HepG2 (cell line): ENCODE results near the gene FAT2. TPM values are rescaled to one million over a fixed set of nuclear protein-coding genes. Genes with fewer than 3 reads are reported as not detected.

Experiments used
- ATAC-seq: fragments of 200-7000 bp; cut with Tn5 transposase; 3 replicates; pipeline ENCODE4 v1.9.1; 2020; ENCODE audit warnings: mild to moderate bottlenecking, moderate library complexity
- BruUV-seq: library from RNA; stranded (reverse); fragments of 400-500 nt; replicated peaks from 2 replicates; lab custom pipeline; 2021; lab: Mats Ljungman, UMichigan
- CTCF ChIA-PET: fragments of 300-600 bp; formaldehyde crosslinking; extraction: SDS; loops from one replicate; lab custom pipeline; 2021; ENCODE audit warnings: low total read pairs, inconsistent platforms, low intra/inter-chr PET ratio; lab: Yijun Ruan, JAX
- POLR2A ChIA-PET: fragments of 350-600 bp; sonication (Branson Sonifier 250); formaldehyde crosslinking; loops from one replicate; lab custom pipeline; 2020; ENCODE audit warnings: antibody characterized with exemption, inconsistent platforms; lab: Yijun Ruan, JAX
- DNase-seq: peaks from one replicate; pipeline ENCODE4 v3.0.0-alpha.2; 2015; ENCODE audit warnings: low spot score
- FAIRE-seq: peaks from 3 replicates; lab custom pipeline; 2011; peaks lifted over from hg19 to GRCh38; lab: Jason Lieb, UNC
- H2AFZ ChIP-seq: one replicate; pipeline ENCODE4 v1.6.1; 2011; ENCODE audit warnings: low read length, inconsistent platforms
- H3K27ac ChIP-seq: fragments of 300-600 bp; 3 replicates; pipeline ENCODE4 v1.8.0; 2011; ENCODE audit warnings: mixed run types, mild to moderate bottlenecking, mixed read lengths, low read length, inconsistent platforms; ENCODE audit not compliant: insufficient read depth; ENCODE audit errors: extremely low read length
- H3K27me3 ChIP-seq, 2 experiments: fragments of 200-600 bp in 1 of 2; 2 replicates in 1 of 2; 3 replicates in 1 of 2; pipeline versions ENCODE4 v1.6.0 to v1.8.0; 2011; ENCODE audit warnings: low read length in 2 of 2, mild to moderate bottlenecking in 2 of 2, moderate library complexity in 2 of 2, inconsistent platforms in 1 of 2; ENCODE audit not compliant: insufficient read depth in 2 of 2, control insufficient read depth in 1 of 2
- H3K36me3 ChIP-seq, 2 experiments: fragments of 200-600 bp in 1 of 2; replicated peaks in 1 of 2; 2 replicates in 1 of 2; 3 replicates in 1 of 2; pipeline versions ENCODE4 v1.5.1 to v1.8.0; 2011; ENCODE audit warnings: low read length in 2 of 2, inconsistent platforms in 1 of 2; ENCODE audit not compliant: insufficient read depth in 2 of 2, control insufficient read depth in 1 of 2
- H3K4me1 ChIP-seq: 2 replicates; pipeline ENCODE4 v1.5.1; 2012; ENCODE audit warnings: low read length, inconsistent platforms; ENCODE audit not compliant: insufficient read depth
- H3K4me2 ChIP-seq: 2 replicates; pipeline ENCODE4 v1.6.0; 2011; ENCODE audit warnings: low read depth, low read length, inconsistent platforms
- H3K4me3 ChIP-seq, 3 experiments: fragments of 200-600 bp in 1 of 3; sonication (generic), shearing (Covaris generic) in 1 of 3; replicated peaks in 1 of 3; 2 replicates each; pipeline ENCODE4 v1.5.1; 2011 to 2016; ENCODE audit warnings: low read length in 3 of 3, inconsistent platforms in 2 of 3, low read depth in 2 of 3, mild to moderate bottlenecking in 2 of 3, control low read depth in 1 of 3, mixed read lengths in 1 of 3; ENCODE audit not compliant: insufficient read depth in 1 of 3
- H3K79me2 ChIP-seq: one replicate; pipeline ENCODE4 v1.6.1; 2011; ENCODE audit warnings: low read length, inconsistent platforms; ENCODE audit not compliant: insufficient read depth
- H3K9ac ChIP-seq: 2 replicates; pipeline ENCODE4 v1.6.0; 2011; ENCODE audit warnings: mild to moderate bottlenecking, low read depth, low read length, inconsistent platforms; ENCODE audit not compliant: insufficient read depth
- H3K9me3 ChIP-seq: 2 replicates; pipeline ENCODE4 v1.5.1; 2012; ENCODE audit warnings: mild to moderate bottlenecking, low read length
- H4K20me1 ChIP-seq: 2 replicates; pipeline ENCODE4 v1.6.0; 2011; ENCODE audit warnings: inconsistent platforms, mild to moderate bottlenecking, low read length, moderate library complexity; ENCODE audit not compliant: insufficient read depth
- DBP ChIP-seq: sonication (generic); formaldehyde crosslinking; IDR thresholded peaks from 2 replicates; pipeline ENCODE4 v1.4.0; 2020; ENCODE audit warnings: missing genetic modification reagents; ENCODE audit errors: not compliant biosample characterization
- DDIT3 ChIP-seq: sonication (generic); formaldehyde crosslinking; IDR thresholded peaks from 2 replicates; pipeline ENCODE4 v1.4.0; 2020; ENCODE audit warnings: mild to moderate bottlenecking, missing genetic modification reagents
- E2F5 ChIP-seq: sonication (generic); formaldehyde crosslinking; conservative IDR thresholded peaks from 2 replicates; pipeline ENCODE4 v1.4.0; 2020; ENCODE audit warnings: missing genetic modification reagents
- FOXK2 ChIP-seq: fragments of 450-650 bp; IDR thresholded peaks from 2 replicates; pipeline ENCODE4 v1.6.1; 2016
- THAP8 ChIP-seq: sonication (generic); formaldehyde crosslinking; IDR thresholded peaks from 2 replicates; pipeline ENCODE4 v1.5.1; 2020; ENCODE audit warnings: missing genetic modification reagents, mild to moderate bottlenecking, borderline replicate concordance
- TOE1 ChIP-seq: sonication (generic); formaldehyde crosslinking; IDR thresholded peaks from 2 replicates; pipeline ENCODE4 v1.4.0; 2020; ENCODE audit warnings: mild to moderate bottlenecking, missing genetic modification reagents
- ZNF160 ChIP-seq: sonication (generic); formaldehyde crosslinking; IDR thresholded peaks from 2 replicates; pipeline ENCODE4 v1.8.0; 2022; ENCODE audit warnings: mild to moderate bottlenecking, inconsistent platforms, missing genetic modification reagents
- ZNF326 ChIP-seq: sonication (generic); formaldehyde crosslinking; IDR thresholded peaks from 2 replicates; pipeline ENCODE4 v1.4.0; 2020; ENCODE audit warnings: missing genetic modification reagents, borderline replicate concordance
- WGBS: methylation state at CpG from one replicate; pipeline ENCODE4 v1.1.6; 2017; ENCODE audit warnings: low lambda C conversion rate; 5-methylcytosine and 5-hydroxymethylcytosine counted together
- in situ Hi-C: cut with HindIII; loops from 2 replicates; pipeline ENCODE4 v1.10.0; 2017; ENCODE audit warnings: low pct_unique_long_range_greater_than_20kb; ENCODE audit not compliant: extremely low pct_ligation_motif_present
- intact Hi-C: fragments of 100-400 bp; cut with micrococcal nuclease; formaldehyde crosslinking; loops from one replicate; pipeline ENCODE4 v1.10.0; 2022; ENCODE audit not compliant: unreplicated experiment
- polyA plus RNA-seq, 8 experiments: library from polyadenylated mRNA; depleted of rRNA in 3 of 8; stranded (reverse) in 7 of 8; unstranded in 1 of 8; fragments of >200 nt; fragmentation: Illumina TruSeq in 4 of 8; extraction: Trizol in 4 of 8; gene quantifications; 2 replicates each; pipeline versions ENCODE4 v1.2.1 to v1.2.3, GENCODE V29; 2011 to 2016; ENCODE audit warnings: low read depth in 4 of 8, missing spikeins in 1 of 8, mixed read lengths in 1 of 8; ENCODE audit not compliant: insufficient read depth in 1 of 8
- total RNA-seq, 5 experiments: library from RNA; depleted of rRNA; stranded (reverse); fragments of >200 nt; fragmentation: Illumina TruSeq; extraction: Trizol; gene quantifications; 2 replicates each; pipeline ENCODE4 v1.2.3, GENCODE V29; 2016; ENCODE audit warnings: low read depth in 1 of 5

Gene FAT2
- total and polyA plus RNA-seq, 2 of the 13 experiments (the other 11 are each of a cell fraction or from before 2014, with no cell fraction given): not detected

- Histone ChIP-seq H4K20me1 (no peaks in the 10 kb centered on the region; the same call in 1 of the 2 replicates), H2AFZ (no peak overlapping the region), H3K4me2 (no peak overlapping the region), H3K79me2 (no peaks in the 10 kb centered on the region)
- no peak for FAIRE-seq
- CTCF ChIA-PET: no interaction called here
- intact Hi-C loops: no loop called here
- TF ChIP-seq ZNF326: no peak
- TF ChIP-seq DDIT3 (CRISPR knock-in tag): no peak
- no peak for TF ChIP-seq DBP (CRISPR knock-in tag)
- TF ChIP-seq, all 625 proteins: peak for 0
- no peaks in the 10 kb centered on the region for H3K4me1 ChIP-seq
- ATAC-seq: no peak
- H3K9me3 ChIP-seq: no peaks in the 10 kb centered on the region
- no TSS peak for BruUV-seq
- peaks cover 0 to 10% of the 10 kb centered on the region in 2 experiments; a peak in 2 of 5 replicates for H3K27me3 ChIP-seq
- no peak overlapping the region for H3K27ac ChIP-seq
- H3K9ac ChIP-seq: no peak overlapping the region
- WGBS: 28% methylated on average over 5 of the region's 5 CpGs
- no peak overlapping the region for H3K4me3 ChIP-seq
- no peak for DNase-seq
- H3K36me3 ChIP-seq: no peaks in the 10 kb centered on the region
- in situ Hi-C loops: no loop called here
- POLR2A ChIA-PET: no interaction called here
Observed at GRCh38 chr5:151577566-151577965, 13.6 kb downstream of the FAT2 start.

- CTCF ChIA-PET: no interaction called here
- TF ChIP-seq FOXK2 (no peak), THAP8 (CRISPR knock-in tag) (no peak), E2F5 (CRISPR knock-in tag) (no peak), TOE1 (CRISPR knock-in tag) (no peak), ZNF160 (CRISPR knock-in tag) (no peak)
- TF ChIP-seq, all 625 proteins: peak for 0
- H3K4me1 ChIP-seq: no peaks in the 10 kb centered on the region
- H2AFZ ChIP-seq: no peak overlapping the region
- no peak overlapping the region for H3K9ac ChIP-seq
- DNase-seq (no peak), FAIRE-seq (no peak), ATAC-seq (no peak)
- H4K20me1 ChIP-seq: no peaks in the 10 kb centered on the region
- H3K4me2 ChIP-seq: no peak overlapping the region
- H3K4me3 ChIP-seq: no peak overlapping the region
- peaks cover 0 to 25% of the 10 kb centered on the region in 2 experiments; a peak in 3 of 5 replicates for H3K27me3 ChIP-seq
- in situ Hi-C loops (no loop called here), intact Hi-C loops (no loop called here)
- H3K9me3 ChIP-seq: no peaks in the 10 kb centered on the region
- BruUV-seq: no TSS peak
- no peak overlapping the region for H3K27ac ChIP-seq
- no peaks in the 10 kb centered on the region for H3K36me3 ChIP-seq
- no peaks in the 10 kb centered on the region for H3K79me2 ChIP-seq
- 40% methylated on average over 1 of the region's 1 CpG for WGBS
- POLR2A ChIA-PET: no interaction called here
Observed at GRCh38 chr5:151574444-151574996, 16.6 kb downstream of the FAT2 start.
